B cell (primary cell): ENCODE measurements around the gene AGBL3. TPM values are rescaled to one million over a fixed set of nuclear protein-coding genes. Genes with fewer than 3 reads are reported as not detected.

Experiments used
- ATAC-seq: fragments of 200-7000 bp; cut with Tn5 transposase; one replicate; pipeline ENCODE4 v1.10.0; 2021; ENCODE audit warnings: low read depth, mild to moderate bottlenecking, moderate number of reproducible peaks, moderate library complexity
- CTCF ChIA-PET: fragments of 350-600 bp; sonication (Branson Sonifier 250); formaldehyde crosslinking; loops from one replicate; lab custom pipeline; 2021; ENCODE audit warnings: antibody characterized with exemption, inconsistent platforms; lab: Charles Lee
- POLR2A ChIA-PET: fragments of 350-600 bp; sonication (Branson Sonifier 250); formaldehyde crosslinking; loops from one replicate; lab custom pipeline; 2021; ENCODE audit warnings: antibody characterized with exemption; lab: Charles Lee
- DNase-seq: peaks from one replicate; pipeline ENCODE4 v3.0.0; 2013
- H2AFZ ChIP-seq: 2 replicates; pipeline ENCODE4 v1.6.1; 2012; ENCODE audit warnings: mild to moderate bottlenecking, low read depth, low read length; ENCODE audit not compliant: insufficient read depth, poor library complexity, severe bottlenecking
- H3K27ac ChIP-seq, 2 donors: 1 replicate in 1 of 2; 2 replicates in 1 of 2; pipeline ENCODE4 v1.5.1; 2012 to 2013; ENCODE audit warnings: low read length in 2 of 2, mild to moderate bottlenecking in 2 of 2, moderate library complexity in 1 of 2
- H3K27me3 ChIP-seq, 4 experiments: fragments of 200-600 bp in 1 of 4; sonication (generic) in 1 of 4; replicated peaks in 1 of 4; 1 replicate in 2 of 4; 2 replicates in 2 of 4; pipeline versions ENCODE4 v1.6.1 to v1.7.0; 2013 to 2016; ENCODE audit warnings: low read length in 3 of 4, mild to moderate bottlenecking in 2 of 4, mixed read lengths in 1 of 4, moderate library complexity in 1 of 4; ENCODE audit not compliant: insufficient read depth in 4 of 4, control insufficient read depth in 3 of 4; ENCODE audit errors: control extremely low read depth in 1 of 4
- H3K36me3 ChIP-seq, 2 experiments: replicated peaks in 1 of 2; 1 replicate in 1 of 2; 2 replicates in 1 of 2; pipeline versions ENCODE4 v1.6.1 to v1.7.1; 2013; ENCODE audit warnings: low read length in 1 of 2; ENCODE audit not compliant: insufficient read depth in 2 of 2, control insufficient read depth in 1 of 2; ENCODE audit errors: control extremely low read depth in 1 of 2, extremely low read depth in 1 of 2
- H3K4me1 ChIP-seq, 2 donors: fragments of 200-600 bp in 1 of 2; sonication (generic) in 1 of 2; 1 replicate in 1 of 2; 2 replicates in 1 of 2; pipeline versions ENCODE4 v1.5.1 to v1.6.1; 2013 to 2017; ENCODE audit warnings: low read length in 2 of 2; ENCODE audit not compliant: control insufficient read depth in 2 of 2, insufficient read depth in 2 of 2
- H3K4me2 ChIP-seq: replicated peaks from 2 replicates; pipeline ENCODE3; 2012; ENCODE audit warnings: mild to moderate bottlenecking, low read depth, low read length; ENCODE audit not compliant: poor library complexity, severe bottlenecking
- H3K4me3 ChIP-seq, 5 experiments: fragments of 200-600 bp in 1 of 5; sonication (generic) in 1 of 5; 1 replicate in 3 of 5; 2 replicates in 2 of 5; pipeline versions ENCODE4 v1.5.1 to v1.7.0; 2011 to 2016; ENCODE audit warnings: low read length in 4 of 5, mild to moderate bottlenecking in 4 of 5, low read depth in 2 of 5, control low read depth in 1 of 5, moderate library complexity in 1 of 5; ENCODE audit not compliant: insufficient read depth in 1 of 5; ENCODE audit errors: control extremely low read depth in 1 of 5, extremely low read depth in 1 of 5
- H3K79me2 ChIP-seq: fragments of 200-600 bp; sonication (generic); one replicate; pipeline ENCODE4 v1.6.0; 2016; ENCODE audit warnings: low read length; ENCODE audit not compliant: control insufficient read depth, insufficient read depth
- H3K9ac ChIP-seq: fragments of 200-600 bp; sonication (generic); 2 replicates; pipeline ENCODE4 v1.6.1; 2017; ENCODE audit warnings: mild to moderate bottlenecking, low read length, moderate library complexity
- H3K9me3 ChIP-seq, 3 donors: one replicate each; pipeline versions ENCODE4 v1.6.1 to v1.7.1; 2013; ENCODE audit warnings: low read length in 2 of 3; ENCODE audit not compliant: control insufficient read depth in 2 of 3, insufficient read depth in 1 of 3; ENCODE audit errors: control extremely low read depth in 1 of 3
- H4K20me1 ChIP-seq: 2 replicates; pipeline ENCODE4 v1.6.0; 2012; ENCODE audit warnings: mild to moderate bottlenecking, low read length; ENCODE audit not compliant: insufficient read depth, control insufficient read depth, poor library complexity, severe bottlenecking
- H3K27ac Mint-ChIP-seq: one replicate; pipeline ENCODE4 v1.8.0; 2021; ENCODE audit warnings: mixed read lengths
- H3K27me3 Mint-ChIP-seq: one replicate; pipeline ENCODE4 v1.8.0; 2021; ENCODE audit warnings: mixed read lengths
- H3K4me1 Mint-ChIP-seq: one replicate; pipeline ENCODE4 v1.8.0; 2021; ENCODE audit warnings: mixed read lengths
- H3K4me3 Mint-ChIP-seq: one replicate; pipeline ENCODE4 v1.8.0; 2021; ENCODE audit warnings: mixed read lengths
- H3K9me3 Mint-ChIP-seq: one replicate; pipeline ENCODE4 v1.8.0; 2022; ENCODE audit warnings: mixed read lengths; ENCODE audit not compliant: insufficient read depth
- CTCF ChIP-seq: fragments of 200-600 bp; IDR thresholded peaks from one replicate; pipeline ENCODE4 v1.8.0; 2022; ENCODE audit warnings: antibody characterized with exemption, mild to moderate bottlenecking
- EZH2 ChIP-seq: IDR thresholded peaks from 2 replicates; pipeline ENCODE4 v1.6.1; 2012; ENCODE audit warnings: borderline replicate concordance, low read depth, mild to moderate bottlenecking, moderate library complexity, low read length; ENCODE audit not compliant: insufficient read depth, poor library complexity, severe bottlenecking
- WGBS: methylation state at CpG from one replicate; pipeline ENCODE4 v1.1.5; 2013; ENCODE audit warnings: missing lambda C conversion rate; ENCODE audit not compliant: insufficient coverage; 5-methylcytosine and 5-hydroxymethylcytosine counted together
- intact Hi-C: fragments of 100-400 bp; cut with micrococcal nuclease; formaldehyde crosslinking; loops from one replicate; pipeline ENCODE4 v1.10.0; 2022
- polyA plus RNA-seq: library from polyadenylated mRNA; depleted of rRNA; stranded (reverse); fragments of >200 nt; gene quantifications from 2 replicates; pipeline ENCODE4 v1.2.3, GENCODE V29; 2012
- total RNA-seq, 2 donors: library from RNA; stranded (reverse); fragments of 120-200 nt in 1 of 2; gene quantifications; 1 replicate in 1 of 2; 2 replicates in 1 of 2; pipeline versions ENCODE4 v1.2.3 to v1.2.4, GENCODE V29; 2013 to 2022

AGBL3 gene
- total and polyA plus RNA-seq, 2 donors (not counting 1 experiment from before 2014, with no cell fraction given): 0.51 to 10.9 TPM

GRCh38 chr7:135109976-135110375, 123.7 kb downstream of the AGBL3 start:
- intact Hi-C loops: loop anchor here (10.0 kb wide), 1 partner anchor 55 kb away; no protein-coding TSS in a partner anchor
- POLR2A ChIA-PET: no interaction called here

DNA sequence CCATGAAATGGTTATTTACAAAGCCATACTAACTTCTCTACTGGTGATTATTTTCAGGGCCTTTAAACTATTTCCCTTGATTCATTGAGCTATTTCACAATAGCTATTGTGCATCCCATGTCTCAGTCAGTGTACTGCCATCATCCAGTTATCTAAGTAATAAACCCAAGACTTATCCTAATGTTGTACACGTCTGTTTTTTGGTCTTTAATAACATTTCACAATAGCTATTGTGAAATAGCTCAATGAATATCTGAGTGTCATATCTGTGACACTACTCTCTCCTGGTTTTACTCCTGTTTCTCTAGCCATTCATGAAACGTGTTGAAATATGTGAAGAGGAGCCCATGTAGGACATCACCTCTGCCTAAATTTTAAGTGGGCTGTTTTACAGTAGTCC, 125.1 kb downstream of the AGBL3 start:
- WGBS: no CpG with 5 or more reads among the region's 2 CpGs
- no peak overlapping the region for H3K27ac Mint-ChIP-seq
- POLR2A ChIA-PET: no interaction called here

More at GRCh38 chr7:135109976-135110375, 123.7 kb downstream of the AGBL3 start:
- CTCF ChIA-PET: no interaction called here
- DNase-seq (no peak), ATAC-seq (no peak)
- Mint-ChIP-seq H3K4me3 (no peak overlapping the region), H3K27ac (no peak overlapping the region), H3K9me3 (no peaks in the 10 kb centered on the region), H3K4me1 (no peaks in the 10 kb centered on the region), H3K27me3 (no peaks in the 10 kb centered on the region)
- Histone ChIP-seq H3K36me3 (no peaks in the 10 kb centered on the region), H3K4me2 (no peak overlapping the region), H3K4me3 (no peak overlapping the region), H4K20me1 (no peaks in the 10 kb centered on the region), H3K4me1 (no peaks in the 10 kb centered on the region), H3K9me3 (peaks cover 0 to 10% (median 0%) of the 10 kb centered on the region in 3 donors), H3K79me2 (no peaks in the 10 kb centered on the region), H3K27ac (no peak overlapping the region), H2AFZ (no peak overlapping the region), H3K9ac (no peak overlapping the region), H3K27me3 (no peaks in the 10 kb centered on the region)
- TF ChIP-seq EZH2 (no peak), CTCF (no peak)
- 100% methylated on average over 1 of the region's 1 CpG for WGBS

More for the DNA sequence above, 125.1 kb downstream of the AGBL3 start:
- H2AFZ ChIP-seq: no peak overlapping the region
- no peak overlapping the region for H3K4me3 ChIP-seq
- ATAC-seq (no peak), DNase-seq (no peak)
- no peaks in the 10 kb centered on the region for H3K36me3 ChIP-seq
- no peaks in the 10 kb centered on the region for H3K79me2 ChIP-seq
- no peak overlapping the region for H3K27ac ChIP-seq
- CTCF ChIA-PET: no interaction called here
- H3K9me3 ChIP-seq: peaks cover 0 to 10% (median 0%) of the 10 kb centered on the region in 3 donors
- H3K27me3 ChIP-seq: no peaks in the 10 kb centered on the region
- intact Hi-C loops: no loop called here
- Mint-ChIP-seq H3K4me1 (no peaks in the 10 kb centered on the region), H3K9me3 (no peaks in the 10 kb centered on the region), H3K4me3 (no peak overlapping the region), H3K27me3 (no peaks in the 10 kb centered on the region)
- no peaks in the 10 kb centered on the region for H3K4me1 ChIP-seq
- H3K9ac ChIP-seq: no peak overlapping the region
- TF ChIP-seq CTCF: no peak
- no peak for TF ChIP-seq EZH2
- no peaks in the 10 kb centered on the region for H4K20me1 ChIP-seq
- no peak overlapping the region for H3K4me2 ChIP-seq
